ENCODE data around the gene RAB7B.

Gene RAB7B

GRCh38 chr1:206041640-206042039, 38.4 kb upstream of the RAB7B start:
- TF ChIP-seq CTCF (IDR thresholded peaks at IDR 0.05; ENCODE audit: insufficient read depth, missing control alignments), result no peak

GRCh38 chr1:206040328-206040727, 37.1 kb upstream of the RAB7B start:
- TF ChIP-seq CTCF (IDR thresholded peaks at IDR 0.05; ENCODE audit: insufficient read depth, missing control alignments), result no peak
- FAIRE-seq, result no peak
- no peak for DNase-seq (ENCODE audit: insufficient read length, low spot score)

More at GRCh38 chr1:206041640-206042039, 38.4 kb upstream of the RAB7B start:
- no peak for FAIRE-seq
- no peak for DNase-seq (ENCODE audit: insufficient read length, low spot score)

GRCh38 chr1:206039046-206039973, 36.1 kb upstream of the RAB7B start:
- no peak for DNase-seq (ENCODE audit: insufficient read length, low spot score)
- no peak for FAIRE-seq
- TF ChIP-seq CTCF (IDR thresholded peaks at IDR 0.05; ENCODE audit: insufficient read depth, missing control alignments), result no peak

- no peak for TF ChIP-seq CTCF (IDR thresholded peaks at IDR 0.05; ENCODE audit: insufficient read depth, missing control alignments)
- DNase-seq (ENCODE audit: insufficient read length, low spot score), result peak; percentile 47
- FAIRE-seq, result peak; percentile 98
Measured at GRCh38 chr1:206037581-206037980, 34.4 kb upstream of the RAB7B start.

GRCh38 chr1:206036663-206037455, 33.7 kb upstream of the RAB7B start:
- DNase-seq (ENCODE audit: insufficient read length, low spot score) (no peak), FAIRE-seq (no peak)
- TF ChIP-seq CTCF (IDR thresholded peaks at IDR 0.05; ENCODE audit: insufficient read depth, missing control alignments), result no peak

- TF ChIP-seq CTCF (IDR thresholded peaks at IDR 0.05; ENCODE audit: insufficient read depth, missing control alignments), result no peak
- no peak for DNase-seq (ENCODE audit: insufficient read length, low spot score)
- FAIRE-seq, result no peak
Measured at GRCh38 chr1:206035027-206035426, 31.8 kb upstream of the RAB7B start.

Data from D721Med (cell line).